SK-N-SH treated with all-trans-retinoic acid at 6 μM for 48 hours (cell line): ENCODE measurements around the gene USF2.

ENCODE experiments used
- ATAC-seq: fragments of 200-7000 bp; cut with Tn5 transposase; 3 replicates; pipeline ENCODE4 v1.9.1; 2020; ENCODE audit warnings: mild to moderate bottlenecking, moderate library complexity
- BACH2 ChIP-seq: fragments of 250-450 bp; sonication (Bioruptor Pico); IDR thresholded peaks from 2 replicates; pipeline ENCODE4 v1.9.0; 2021; ENCODE audit warnings: mild to moderate bottlenecking, borderline replicate concordance
- CSDC2 ChIP-seq: fragments of 250-450 bp; sonication (Bioruptor Pico); IDR thresholded peaks from 2 replicates; pipeline ENCODE4 v1.5.0; 2020; ENCODE audit warnings: mild to moderate bottlenecking, moderate library complexity
- CSRNP3 ChIP-seq: fragments of 250-450 bp; sonication (Bioruptor Pico); IDR thresholded peaks from 2 replicates; pipeline ENCODE4 v1.5.1; 2021; ENCODE audit warnings: mild to moderate bottlenecking, moderate library complexity
- ESRRG ChIP-seq: fragments of 250-450 bp; sonication (Bioruptor Pico); IDR thresholded peaks from 2 replicates; pipeline ENCODE4 v1.6.1; 2021; ENCODE audit warnings: mild to moderate bottlenecking
- GLIS3 ChIP-seq: fragments of 250-450 bp; sonication (Bioruptor Pico); IDR thresholded peaks from 2 replicates; pipeline ENCODE4 v1.5.0; 2020; ENCODE audit warnings: mild to moderate bottlenecking, moderate library complexity
- ISL1 ChIP-seq: fragments of 250-450 bp; sonication (Bioruptor Pico); IDR thresholded peaks from 2 replicates; pipeline ENCODE4 v2.1.2; 2022; ENCODE audit warnings: mild to moderate bottlenecking, moderate library complexity
- OSR1 ChIP-seq: fragments of 250-450 bp; sonication (Bioruptor Pico); IDR thresholded peaks from 2 replicates; pipeline ENCODE4 v1.8.0; 2022; ENCODE audit warnings: moderate library complexity, mild to moderate bottlenecking, inconsistent platforms
- PATZ1 ChIP-seq: fragments of 250-450 bp; sonication (Bioruptor Pico); IDR thresholded peaks from 2 replicates; pipeline ENCODE4 v1.8.0; 2020; ENCODE audit warnings: mild to moderate bottlenecking, moderate library complexity, borderline replicate concordance
- POU6F1 ChIP-seq: fragments of 250-450 bp; sonication (Bioruptor Pico); IDR thresholded peaks from 2 replicates; pipeline ENCODE4 v1.8.0; 2021; ENCODE audit warnings: low read depth, mild to moderate bottlenecking, moderate library complexity, borderline replicate concordance
- RARB ChIP-seq: fragments of 250-450 bp; sonication (Bioruptor Pico); IDR thresholded peaks from 2 replicates; pipeline ENCODE4 v1.8.0; 2021; ENCODE audit warnings: mild to moderate bottlenecking, moderate library complexity
- SNAI2 ChIP-seq: fragments of 250-450 bp; sonication (Bioruptor Pico); IDR thresholded peaks from 2 replicates; pipeline ENCODE4 v1.5.0; 2020; ENCODE audit warnings: mild to moderate bottlenecking, moderate library complexity
- TCF4 ChIP-seq: fragments of 250-450 bp; sonication (Bioruptor Pico); IDR thresholded peaks from 2 replicates; pipeline ENCODE4 v1.8.0; 2021; ENCODE audit warnings: mild to moderate bottlenecking, moderate library complexity, borderline replicate concordance
- TOX ChIP-seq: fragments of 250-450 bp; sonication (Bioruptor Pico); IDR thresholded peaks from 2 replicates; pipeline ENCODE4 v1.8.0; 2021; ENCODE audit warnings: mild to moderate bottlenecking, moderate library complexity, borderline replicate concordance
- ZC3H10 ChIP-seq: fragments of 250-450 bp; sonication (Bioruptor Pico); IDR thresholded peaks from 2 replicates; pipeline ENCODE4 v1.5.1; 2021; ENCODE audit warnings: mild to moderate bottlenecking, moderate library complexity
- ZFP3 ChIP-seq: fragments of 250-450 bp; sonication (Bioruptor Pico); IDR thresholded peaks from 2 replicates; pipeline ENCODE4 v1.5.0; 2020; ENCODE audit warnings: mild to moderate bottlenecking, moderate library complexity
- ZFP30 ChIP-seq: fragments of 450-650 bp; formaldehyde crosslinking; IDR thresholded peaks from 2 replicates; pipeline ENCODE4 v1.5.0; 2022; ENCODE audit warnings: mild to moderate bottlenecking, moderate library complexity
- ZNF565 ChIP-seq: fragments of 450-650 bp; formaldehyde crosslinking; conservative IDR thresholded peaks from 2 replicates; pipeline ENCODE4 v1.5.0; 2020; ENCODE audit warnings: low read depth, mild to moderate bottlenecking, moderate library complexity
- ZNF70 ChIP-seq: fragments of 450-650 bp; formaldehyde crosslinking; IDR thresholded peaks from 2 replicates; pipeline ENCODE4 v1.5.0; 2020; ENCODE audit warnings: mild to moderate bottlenecking, moderate library complexity
- ZNF8 ChIP-seq: fragments of 450-650 bp; formaldehyde crosslinking; IDR thresholded peaks from 2 replicates; pipeline ENCODE4 v1.5.0; 2020; ENCODE audit warnings: mild to moderate bottlenecking, moderate library complexity
- TF ChIP-seq, protein P1 (sequence below): fragments of 250-450 bp; sonication (Bioruptor Pico); IDR thresholded peaks from 2 replicates; pipeline ENCODE4 v1.5.1; 2020; ENCODE audit warnings: low read depth, mild to moderate bottlenecking, moderate library complexity
- TF ChIP-seq, protein P2 (sequence below): fragments of 250-450 bp; sonication (Bioruptor Pico); IDR thresholded peaks from 2 replicates; pipeline ENCODE4 v1.5.0; 2020; ENCODE audit warnings: mild to moderate bottlenecking, moderate library complexity

The USF2 gene

DNA sequence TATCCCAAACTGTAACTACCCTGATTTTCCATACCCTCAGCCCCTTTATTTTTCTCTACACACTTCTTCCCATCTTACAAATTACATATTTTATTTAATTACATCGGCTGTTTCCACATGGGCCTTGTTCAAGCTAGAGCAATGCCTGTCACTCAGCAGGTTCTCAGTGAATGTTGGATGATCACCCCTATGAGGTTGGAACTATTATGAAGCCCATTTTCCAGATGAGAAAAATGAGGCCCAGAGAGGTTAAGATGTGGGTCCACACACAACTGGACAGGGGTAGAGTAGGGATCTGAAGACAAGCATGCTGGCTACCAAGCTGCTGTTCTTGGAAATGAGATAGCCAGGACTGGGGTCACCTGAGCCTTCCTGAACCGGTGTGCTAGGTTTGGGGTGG lies 33.2 kb downstream of the USF2 start:
- TF ChIP-seq OSR1: no peak
- no peak for TF ChIP-seq TCF4 (CRISPR knock-in tag)
- TF ChIP-seq, protein P1, sequence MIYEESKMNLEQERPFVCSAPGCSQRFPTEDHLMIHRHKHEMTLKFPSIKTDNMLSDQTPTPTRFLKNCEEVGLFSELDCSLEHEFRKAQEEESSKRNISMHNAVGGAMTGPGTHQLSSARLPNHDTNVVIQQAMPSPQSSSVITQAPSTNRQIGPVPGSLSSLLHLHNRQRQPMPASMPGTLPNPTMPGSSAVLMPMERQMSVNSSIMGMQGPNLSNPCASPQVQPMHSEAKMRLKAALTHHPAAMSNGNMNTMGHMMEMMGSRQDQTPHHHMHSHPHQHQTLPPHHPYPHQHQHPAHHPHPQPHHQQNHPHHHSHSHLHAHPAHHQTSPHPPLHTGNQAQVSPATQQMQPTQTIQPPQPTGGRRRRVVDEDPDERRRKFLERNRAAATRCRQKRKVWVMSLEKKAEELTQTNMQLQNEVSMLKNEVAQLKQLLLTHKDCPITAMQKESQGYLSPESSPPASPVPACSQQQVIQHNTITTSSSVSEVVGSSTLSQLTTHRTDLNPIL: no peak
- no peak for TF ChIP-seq ESRRG (CRISPR knock-in tag)
- TF ChIP-seq RARB (CRISPR knock-in tag): no peak
- TF ChIP-seq ZFP30 (CRISPR knock-in tag): no peak
- ATAC-seq: no peak

- no peak for ATAC-seq
- no peak for TF ChIP-seq ISL1
- TF ChIP-seq ZNF8 (CRISPR knock-in tag): no peak
- TF ChIP-seq ZNF565 (CRISPR knock-in tag): no peak
Measured at GRCh38 chr19:35302446-35302845, 33.7 kb downstream of the USF2 start.

DNA sequence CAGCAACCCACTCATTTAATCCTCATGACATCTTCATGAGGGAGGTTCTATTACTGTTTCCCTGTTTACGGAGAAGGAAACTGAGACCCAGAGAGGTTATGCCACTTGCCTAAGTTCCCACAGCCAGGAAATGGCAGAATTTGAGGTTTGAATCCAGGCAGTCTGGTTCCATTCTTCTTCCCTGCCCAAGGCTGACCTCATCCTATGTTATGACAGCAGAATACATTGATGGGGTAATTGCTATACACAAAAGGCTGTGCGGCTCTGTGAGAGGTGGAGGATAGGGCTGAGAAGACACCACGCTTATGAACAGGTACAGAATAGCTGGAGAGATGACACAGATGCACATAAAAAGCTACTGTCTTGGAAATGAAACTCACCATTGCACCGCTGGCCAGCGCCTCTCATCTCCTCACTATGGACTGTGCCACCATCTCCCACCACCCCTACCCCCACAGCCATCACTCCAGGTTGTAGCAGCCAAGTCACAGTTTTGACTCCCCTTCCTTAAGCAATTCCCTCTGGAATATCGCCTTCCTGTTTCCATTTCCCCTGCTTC lies 34.7 kb downstream of the USF2 start:
- ATAC-seq: no peak; the same call in 1 of the 3 replicates
- TF ChIP-seq ZFP3: no peak
- TF ChIP-seq BACH2: no peak
- no peak for TF ChIP-seq ZNF70 (CRISPR knock-in tag)

DNA sequence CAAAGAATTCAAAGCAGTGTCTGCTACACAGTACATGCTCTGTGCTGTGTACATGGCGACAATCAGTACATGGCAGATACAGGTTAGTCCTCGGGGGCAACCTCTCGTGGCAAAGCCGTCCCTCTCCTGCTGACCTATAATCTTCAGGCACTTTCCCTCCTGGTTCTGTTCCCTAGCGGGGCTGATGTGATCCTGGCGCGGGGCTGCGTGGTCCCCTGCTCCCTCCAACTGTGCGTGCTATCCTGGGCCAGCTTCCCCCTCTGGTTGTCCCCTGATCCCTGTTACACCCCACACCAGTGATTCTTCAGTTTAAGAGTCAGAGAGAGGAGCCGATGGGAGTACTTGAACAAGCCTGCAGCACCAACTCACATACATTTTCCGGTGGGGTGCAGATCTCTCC lies 35.3 kb downstream of the USF2 start:
- ATAC-seq: no peak
- TF ChIP-seq, protein P1: no peak
- TF ChIP-seq ZNF8 (CRISPR knock-in tag): no peak
- TF ChIP-seq BACH2: no peak
- no peak for TF ChIP-seq ZFP3
- TF ChIP-seq, protein P2, sequence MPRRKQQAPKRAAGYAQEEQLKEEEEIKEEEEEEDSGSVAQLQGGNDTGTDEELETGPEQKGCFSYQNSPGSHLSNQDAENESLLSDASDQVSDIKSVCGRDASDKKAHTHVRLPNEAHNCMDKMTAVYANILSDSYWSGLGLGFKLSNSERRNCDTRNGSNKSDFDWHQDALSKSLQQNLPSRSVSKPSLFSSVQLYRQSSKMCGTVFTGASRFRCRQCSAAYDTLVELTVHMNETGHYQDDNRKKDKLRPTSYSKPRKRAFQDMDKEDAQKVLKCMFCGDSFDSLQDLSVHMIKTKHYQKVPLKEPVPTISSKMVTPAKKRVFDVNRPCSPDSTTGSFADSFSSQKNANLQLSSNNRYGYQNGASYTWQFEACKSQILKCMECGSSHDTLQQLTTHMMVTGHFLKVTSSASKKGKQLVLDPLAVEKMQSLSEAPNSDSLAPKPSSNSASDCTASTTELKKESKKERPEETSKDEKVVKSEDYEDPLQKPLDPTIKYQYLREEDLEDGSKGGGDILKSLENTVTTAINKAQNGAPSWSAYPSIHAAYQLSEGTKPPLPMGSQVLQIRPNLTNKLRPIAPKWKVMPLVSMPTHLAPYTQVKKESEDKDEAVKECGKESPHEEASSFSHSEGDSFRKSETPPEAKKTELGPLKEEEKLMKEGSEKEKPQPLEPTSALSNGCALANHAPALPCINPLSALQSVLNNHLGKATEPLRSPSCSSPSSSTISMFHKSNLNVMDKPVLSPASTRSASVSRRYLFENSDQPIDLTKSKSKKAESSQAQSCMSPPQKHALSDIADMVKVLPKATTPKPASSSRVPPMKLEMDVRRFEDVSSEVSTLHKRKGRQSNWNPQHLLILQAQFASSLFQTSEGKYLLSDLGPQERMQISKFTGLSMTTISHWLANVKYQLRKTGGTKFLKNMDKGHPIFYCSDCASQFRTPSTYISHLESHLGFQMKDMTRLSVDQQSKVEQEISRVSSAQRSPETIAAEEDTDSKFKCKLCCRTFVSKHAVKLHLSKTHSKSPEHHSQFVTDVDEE (CRISPR knock-in tag): no peak
- TF ChIP-seq SNAI2 (CRISPR knock-in tag): no peak
- no peak for TF ChIP-seq CSDC2 (CRISPR knock-in tag)
- TF ChIP-seq ESRRG (CRISPR knock-in tag): no peak
- no peak for TF ChIP-seq TCF4 (CRISPR knock-in tag)
- TF ChIP-seq ZC3H10 (CRISPR knock-in tag): no peak
- TF ChIP-seq ISL1: no peak
- no peak for TF ChIP-seq GLIS3 (CRISPR knock-in tag)
- TF ChIP-seq TOX: no peak
- TF ChIP-seq ZNF70 (CRISPR knock-in tag): no peak
- no peak for TF ChIP-seq POU6F1 (CRISPR knock-in tag)
- no peak for TF ChIP-seq ZNF565 (CRISPR knock-in tag)

DNA sequence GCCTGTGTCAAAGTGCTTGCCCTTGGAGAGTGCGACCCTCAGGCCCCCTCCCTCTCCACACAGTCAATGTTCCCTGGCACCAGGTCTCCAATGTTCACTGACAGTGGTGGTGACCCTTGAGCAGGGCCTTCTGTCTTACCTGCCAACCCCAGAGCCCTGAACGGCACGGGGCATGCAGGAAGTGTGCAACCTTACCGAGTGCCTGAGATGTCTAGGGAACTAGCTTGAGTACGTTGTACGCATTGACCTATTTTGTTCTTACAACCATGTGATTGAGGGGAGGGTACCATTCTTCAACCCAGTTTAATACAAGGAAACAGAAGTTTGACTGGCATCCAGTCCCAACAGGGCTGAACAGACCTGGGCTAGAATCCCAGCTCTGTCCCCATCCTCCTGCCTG lies 36.4 kb downstream of the USF2 start:
- no peak for ATAC-seq
- TF ChIP-seq ZNF565 (CRISPR knock-in tag) (no peak), CSRNP3 (CRISPR knock-in tag) (no peak), ZFP30 (CRISPR knock-in tag) (no peak), TOX (no peak), ZFP3 (no peak), ZC3H10 (CRISPR knock-in tag) (no peak), RARB (CRISPR knock-in tag) (no peak), PATZ1 (CRISPR knock-in tag) (no peak), OSR1 (no peak), CSDC2 (CRISPR knock-in tag) (no peak)
- TF ChIP-seq, protein P1: no peak
